Glomerular visceral epithelial cell (primary cell): ENCODE data around the gene SMARCA2.
A peak's percentile ranks its signal among the peaks of the same experiment; 100 is the strongest.

Experiments
- DNase-seq: peaks from one replicate; pipeline ENCODE4 v3.0.0-alpha.2; 2016; ENCODE audit errors: extremely low spot score

The SMARCA2 gene

DNA sequence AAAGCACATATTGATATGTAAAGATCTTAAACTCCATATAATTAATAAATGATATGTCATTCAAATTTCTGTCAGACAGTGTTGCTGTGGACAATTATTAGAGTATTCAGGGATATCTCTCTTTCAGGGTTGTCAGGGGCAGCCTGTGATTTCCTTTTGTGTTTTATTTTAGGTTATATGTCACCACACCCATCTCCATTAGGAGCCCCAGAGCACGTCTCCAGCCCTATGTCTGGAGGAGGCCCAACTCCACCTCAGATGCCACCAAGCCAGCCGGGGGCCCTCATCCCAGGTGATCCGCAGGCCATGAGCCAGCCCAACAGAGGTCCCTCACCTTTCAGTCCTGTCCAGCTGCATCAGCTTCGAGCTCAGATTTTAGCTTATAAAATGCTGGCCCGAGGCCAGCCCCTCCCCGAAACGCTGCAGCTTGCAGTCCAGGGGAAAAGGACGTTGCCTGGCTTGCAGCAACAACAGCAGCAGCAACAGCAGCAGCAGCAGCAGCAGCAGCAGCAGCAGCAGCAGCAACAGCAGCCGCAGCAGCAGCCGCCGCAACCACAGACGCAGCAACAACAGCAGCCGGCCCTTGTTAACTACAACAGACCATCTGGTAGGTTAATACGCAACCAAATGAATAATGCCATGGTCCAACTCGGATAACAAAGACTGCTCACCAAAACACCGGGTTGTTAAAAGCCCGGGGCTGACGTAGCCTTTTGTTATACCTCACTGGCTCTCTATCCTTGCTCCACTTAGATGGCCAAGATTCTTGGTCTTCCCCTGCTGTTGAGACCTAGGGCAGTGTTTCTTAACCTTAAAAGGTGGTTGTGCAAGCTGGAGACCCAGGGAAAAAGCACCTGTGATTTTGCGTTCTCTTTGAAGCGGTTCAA lies 24.4 kb downstream of the SMARCA2 start:
- peak; percentile 53 for DNase-seq

GRCh38 chr9:2040828-2041227 lies 25.7 kb downstream of the SMARCA2 start:
- DNase-seq, result no peak

DNA sequence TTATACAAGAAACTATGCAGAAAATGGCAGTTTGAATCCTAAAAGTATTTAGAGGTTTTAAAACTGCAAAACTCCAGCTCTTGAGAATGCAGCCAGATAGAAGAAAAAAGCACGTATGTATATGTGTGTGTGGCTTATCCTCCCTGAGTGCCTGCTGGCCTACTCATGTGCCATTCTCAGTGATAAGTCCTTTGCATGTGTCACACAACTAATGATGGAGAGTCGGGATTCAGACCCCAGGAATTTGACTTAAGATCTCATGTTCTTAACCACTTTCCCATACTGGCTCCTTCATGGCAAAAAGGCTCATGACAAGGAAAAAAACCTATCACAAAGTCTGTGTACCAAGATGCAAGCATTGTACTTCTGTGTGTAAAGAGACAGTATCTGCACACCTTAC lies 26.6 kb downstream of the SMARCA2 start:
- DNase-seq, result no peak

GRCh38 chr9:2043243-2043642 lies 28.1 kb downstream of the SMARCA2 start:
- DNase-seq, result no peak

DNA sequence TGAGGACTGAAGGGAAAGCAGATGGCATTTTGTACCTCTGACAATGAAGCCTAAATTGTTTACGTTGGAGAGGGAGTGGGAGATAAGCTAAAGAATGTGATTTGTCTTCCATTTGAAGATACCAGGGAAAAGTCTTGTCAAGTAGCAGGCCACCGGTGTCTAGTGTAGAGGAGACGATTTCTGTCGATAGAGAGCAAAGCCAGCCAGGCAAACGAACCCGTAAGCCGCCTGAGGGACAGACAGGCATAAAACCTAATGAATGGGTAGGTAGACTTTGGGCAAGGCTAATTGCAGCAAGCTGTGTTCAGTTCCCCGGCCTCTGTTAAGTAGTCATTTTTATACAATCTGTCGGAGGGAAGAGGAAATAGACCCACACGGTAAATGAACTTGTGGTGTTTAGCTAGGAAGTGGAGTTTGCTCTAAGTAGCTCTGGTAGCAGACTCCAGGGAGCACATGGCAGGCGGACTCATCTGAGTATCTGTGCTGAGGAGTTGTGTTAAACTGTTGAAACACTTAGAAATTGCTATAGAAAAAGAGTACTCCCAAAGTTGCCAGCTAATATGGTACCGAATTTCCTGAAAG lies 28.8 kb downstream of the SMARCA2 start:
- no peak for DNase-seq

- DNase-seq, result no peak
These were observed 32.1 kb downstream of the SMARCA2 start for GRCh38 chr9:2047144-2047671.

DNA sequence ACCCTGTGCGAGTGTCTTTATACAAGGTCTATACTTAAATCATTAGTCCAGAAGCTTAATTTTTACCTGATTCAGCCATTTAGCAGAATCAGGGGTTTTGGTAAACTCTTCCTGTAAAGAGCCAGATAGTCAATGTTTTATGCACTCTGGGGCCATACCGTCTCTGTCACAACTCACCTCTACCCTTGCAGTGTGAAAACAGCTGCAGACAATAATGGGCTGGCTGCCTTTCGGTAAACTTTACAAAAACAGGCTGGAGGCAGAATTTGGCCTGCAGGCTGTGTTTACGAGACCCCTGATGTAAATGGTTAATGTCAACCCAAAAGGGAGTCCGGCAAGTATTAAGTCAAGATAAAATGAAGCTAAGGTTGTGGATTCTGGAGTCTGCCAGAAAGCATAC lies 32.8 kb downstream of the SMARCA2 start:
- DNase-seq, result no peak

DNA sequence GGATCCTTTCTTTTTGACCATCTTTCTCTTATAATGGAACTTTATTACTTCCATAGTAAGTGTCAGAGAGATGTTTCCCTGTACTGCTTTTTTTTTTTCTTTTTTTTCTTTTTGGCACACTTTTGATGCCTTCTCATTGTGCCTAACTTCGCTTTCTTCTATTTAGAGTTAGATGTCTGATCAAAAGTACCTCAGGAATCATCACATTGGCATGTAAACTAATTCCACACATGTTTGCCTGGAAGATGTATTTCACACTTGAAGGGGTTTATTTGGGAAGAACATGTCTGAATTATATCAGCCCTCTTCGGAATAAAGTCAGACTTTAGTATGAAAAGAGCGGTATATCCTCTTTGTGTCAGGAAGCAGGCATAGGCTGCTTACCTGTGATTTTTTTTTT lies 35.1 kb downstream of the SMARCA2 start:
- DNase-seq, result no peak

DNA sequence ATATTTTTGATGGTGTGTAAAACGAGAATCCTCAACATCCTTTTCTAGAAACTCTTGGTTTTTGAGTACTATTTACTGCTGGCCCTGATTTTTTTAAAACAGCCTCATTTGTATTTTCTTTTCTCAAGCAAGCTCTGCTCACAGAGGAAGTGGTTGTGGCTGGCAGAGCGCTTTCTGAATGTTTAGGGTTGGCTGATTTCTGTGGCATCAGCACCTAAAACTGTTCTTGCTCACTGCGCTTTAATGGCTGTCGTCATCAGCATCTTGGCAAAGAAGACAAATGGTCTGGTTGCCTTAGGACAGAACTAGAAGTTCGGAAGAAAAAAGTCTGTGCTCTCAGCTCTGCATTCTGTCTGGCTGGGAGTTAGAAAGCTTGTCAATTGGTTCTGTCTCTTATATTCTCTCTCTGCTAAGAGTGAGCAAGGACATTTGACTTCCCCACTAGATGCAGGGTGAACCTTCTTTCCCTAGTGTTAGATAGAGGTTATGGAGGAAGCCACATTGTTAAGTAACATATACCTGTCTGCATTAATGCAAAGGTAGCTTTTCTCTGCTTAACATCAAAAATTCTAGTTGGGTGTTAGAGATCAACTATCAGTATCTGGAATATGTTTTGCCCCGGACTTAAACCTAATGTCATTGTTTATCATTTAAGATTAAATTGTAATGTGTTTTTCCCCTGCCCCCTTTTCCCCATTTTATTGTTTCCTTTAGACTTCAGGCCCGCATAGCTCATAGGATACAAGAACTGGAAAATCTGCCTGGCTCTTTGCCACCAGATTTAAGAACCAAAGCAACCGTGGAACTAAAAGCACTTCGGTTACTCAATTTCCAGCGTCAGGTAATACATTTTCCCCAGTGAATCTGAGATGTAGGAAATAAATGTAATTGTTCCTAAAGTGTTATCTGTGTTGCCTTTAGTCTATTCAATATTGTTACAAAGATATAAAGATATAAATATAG lies 39.0 kb downstream of the SMARCA2 start:
- DNase-seq, result peak; percentile 87

- no peak for DNase-seq
These were observed 40.1 kb downstream of the SMARCA2 start for GRCh38 chr9:2055203-2055658.

DNA sequence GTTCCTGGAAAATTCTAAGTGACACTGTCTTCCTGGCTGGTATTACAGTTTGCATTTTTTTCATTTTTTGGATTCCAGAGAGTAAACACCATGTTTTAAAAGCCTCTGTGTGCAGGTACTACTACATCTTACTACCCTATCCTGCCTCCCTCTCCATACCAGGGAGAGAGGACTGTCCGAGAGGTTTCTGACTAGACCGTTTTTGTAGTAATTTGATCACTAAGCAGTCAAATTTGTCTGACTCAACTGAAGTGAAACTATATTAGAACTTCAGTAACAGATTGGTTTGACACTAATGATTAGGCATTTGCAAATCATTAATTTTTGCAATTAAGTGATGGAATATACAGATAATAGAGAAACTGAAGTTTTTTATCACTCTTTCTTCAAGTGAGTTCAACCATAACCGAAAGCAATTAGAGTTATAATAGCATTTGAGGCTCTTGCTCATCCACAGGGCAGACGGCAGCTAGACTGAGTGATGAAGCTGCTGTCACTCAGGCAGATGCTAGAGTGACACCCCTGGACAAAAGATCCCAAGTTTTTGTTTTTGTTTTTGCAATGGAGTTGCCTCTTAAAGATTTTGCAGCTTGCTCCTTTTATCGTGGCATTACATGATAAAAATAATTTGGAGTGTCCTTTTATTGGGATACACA lies 44.3 kb downstream of the SMARCA2 start:
- DNase-seq, result no peak

GRCh38 chr9:2060424-2060823 lies 45.3 kb downstream of the SMARCA2 start:
- no peak for DNase-seq

DNA sequence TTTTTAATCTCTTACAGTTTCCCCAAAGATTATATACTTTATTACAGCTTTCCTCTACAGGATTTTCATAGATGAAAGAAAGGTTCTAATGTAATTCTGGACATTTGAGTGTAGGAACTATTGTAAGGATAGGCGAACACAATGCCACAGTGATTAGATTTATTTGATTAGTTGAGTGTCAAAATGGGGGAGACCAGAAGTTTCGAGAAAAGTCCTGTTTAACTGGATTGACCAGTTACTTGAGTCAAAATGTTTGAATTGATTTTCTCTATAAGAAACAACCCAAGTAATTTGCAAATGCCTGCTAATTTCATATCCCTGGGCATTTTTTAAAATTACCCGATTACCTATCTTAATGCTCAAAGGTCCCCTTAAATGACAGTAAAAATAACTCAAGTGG lies 50.6 kb downstream of the SMARCA2 start:
- DNase-seq, result no peak

GRCh38 chr9:2066312-2067273 lies 51.4 kb downstream of the SMARCA2 start:
- DNase-seq, result peak; percentile 26

DNA sequence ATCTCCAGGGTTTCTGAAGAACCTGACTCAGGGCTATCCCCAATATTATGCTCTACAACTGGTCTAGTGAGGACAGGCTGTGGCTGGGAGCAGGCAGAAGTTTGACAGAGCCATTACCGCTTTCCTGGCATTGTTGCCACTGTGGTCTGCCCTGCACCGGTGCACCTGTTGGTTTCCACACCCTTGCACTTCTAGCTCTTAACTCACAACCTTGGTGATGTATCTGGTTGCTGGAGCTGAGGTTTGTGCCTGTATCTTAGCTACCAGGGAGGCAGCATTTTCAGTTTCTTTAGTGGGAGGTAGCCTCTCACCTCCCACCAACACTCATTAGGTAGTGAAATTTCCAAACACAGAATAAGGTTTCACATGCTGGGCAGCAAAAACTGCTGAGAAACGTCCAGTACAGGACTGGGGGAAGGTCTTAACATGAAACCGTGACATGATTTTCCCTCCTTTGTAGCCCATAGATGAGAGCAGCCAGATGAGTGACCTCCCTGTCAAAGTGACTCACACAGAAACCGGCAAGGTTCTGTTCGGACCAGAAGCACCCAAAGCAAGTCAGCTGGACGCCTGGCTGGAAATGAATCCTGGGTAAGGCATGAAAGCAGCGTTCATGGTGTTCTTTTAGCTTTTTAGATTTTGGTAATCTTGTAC lies 57.7 kb downstream of the SMARCA2 start:
- no peak for DNase-seq

DNA sequence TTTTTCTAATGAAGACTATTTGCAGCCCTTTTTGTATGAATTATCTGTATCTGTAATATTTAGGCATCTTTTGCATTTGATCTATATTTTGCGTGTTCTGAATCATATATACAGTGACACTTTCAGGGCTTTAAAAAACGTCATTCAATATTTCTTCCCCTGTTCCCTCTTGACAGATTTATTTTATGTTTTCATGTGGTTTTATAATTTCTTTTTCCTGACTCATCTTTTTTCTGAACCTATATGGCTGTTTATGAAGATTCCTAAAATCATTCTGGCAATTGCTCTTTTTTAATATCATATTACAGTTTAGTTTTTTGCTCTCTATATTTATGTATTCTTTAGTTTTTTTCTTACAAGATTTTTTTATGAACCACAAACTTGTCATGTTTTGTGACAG lies 67.6 kb downstream of the SMARCA2 start:
- DNase-seq, result no peak

DNA sequence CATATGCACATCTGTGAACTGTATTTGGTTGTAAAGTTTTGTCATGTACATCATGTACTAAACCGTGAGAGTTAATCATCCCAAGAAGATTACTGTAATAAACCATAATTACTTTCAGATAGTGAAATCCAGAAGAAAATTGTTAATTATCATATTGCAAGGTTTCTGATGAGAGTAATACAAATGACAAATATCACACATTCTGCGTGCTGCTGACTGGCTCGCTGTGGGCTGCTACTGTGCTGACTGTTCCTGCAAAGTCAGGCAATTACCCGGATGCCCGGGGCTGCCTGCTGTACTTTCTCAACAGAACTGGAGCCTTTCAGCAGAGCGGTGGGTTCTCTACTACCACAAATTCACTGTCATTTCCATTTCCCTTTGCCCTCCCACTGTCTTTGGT lies 68.3 kb downstream of the SMARCA2 start:
- no peak for DNase-seq

- no peak for DNase-seq
These were observed 70.6 kb downstream of the SMARCA2 start for GRCh38 chr9:2085716-2086115.

DNA sequence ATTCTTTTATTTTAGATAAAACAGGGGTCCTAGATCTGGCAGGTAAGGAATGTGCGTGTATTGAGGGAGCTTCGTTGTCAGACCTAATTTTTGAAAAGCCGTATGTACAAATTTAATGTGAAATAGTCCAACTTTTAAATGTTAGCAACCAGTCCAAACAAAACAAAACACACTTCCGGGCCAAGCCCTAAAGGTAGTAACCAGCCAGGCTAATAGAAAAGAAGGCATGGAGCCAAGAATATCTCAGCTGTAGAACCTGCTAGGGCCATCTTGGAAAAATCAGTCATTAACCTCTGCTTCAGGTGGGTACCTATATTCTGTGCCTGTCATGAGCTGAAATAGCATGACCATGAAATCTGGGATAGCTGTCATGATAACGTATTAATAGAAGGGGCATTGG lies 71.0 kb downstream of the SMARCA2 start:
- DNase-seq, result no peak

DNA sequence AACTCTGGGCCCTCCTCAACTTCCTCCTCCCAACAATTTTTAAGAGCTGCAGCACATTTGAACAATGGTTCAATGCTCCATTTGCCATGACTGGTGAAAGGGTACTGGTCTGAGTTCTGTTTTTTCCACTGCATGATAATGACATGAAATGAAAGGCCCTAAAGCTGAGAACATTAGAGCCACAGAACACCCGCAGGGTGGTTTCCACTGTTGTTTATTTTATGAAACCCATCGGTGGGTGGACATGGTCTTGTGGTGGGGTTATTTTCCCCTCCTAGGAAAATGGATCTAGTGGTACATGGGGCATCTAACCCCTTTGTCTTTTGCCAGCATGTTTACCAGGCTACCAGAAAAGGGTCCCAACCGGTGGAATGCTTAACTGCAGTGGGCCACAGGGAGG lies 71.8 kb downstream of the SMARCA2 start:
- no peak for DNase-seq
